OCI-LY1 (cell line): Measurements from ENCODE around the gene BYSL.

Experiments used
- H2AFZ ChIP-seq: fragments of 200-600 bp; sonication (generic), shearing (Covaris generic); 2 replicates; pipeline ENCODE4 v1.6.0; 2014; ENCODE audit warnings: antibody characterized with exemption, mild to moderate bottlenecking, low read length
- H3F3A ChIP-seq: fragments of 200-600 bp; sonication (generic), shearing (Covaris generic); 2 replicates; pipeline ENCODE4 v1.6.0; 2014; ENCODE audit warnings: mild to moderate bottlenecking, antibody characterized with exemption, low read length, moderate library complexity; ENCODE audit not compliant: insufficient read depth
- H3K27ac ChIP-seq: fragments of 200-600 bp; sonication (generic); 2 replicates; pipeline ENCODE4 v1.5.1; 2014; ENCODE audit warnings: low read length, mixed run types, mild to moderate bottlenecking, low read depth; ENCODE audit not compliant: poor library complexity, severe bottlenecking
- H3K27me3 ChIP-seq: fragments of 200-600 bp; sonication (generic); 2 replicates; pipeline ENCODE4 v1.6.0; 2014; ENCODE audit warnings: antibody characterized with exemption, mild to moderate bottlenecking, low read length, moderate library complexity; ENCODE audit not compliant: insufficient read depth
- H3K36me3 ChIP-seq: fragments of 200-600 bp; sonication (generic); 2 replicates; pipeline ENCODE4 v1.6.1; 2014; ENCODE audit warnings: mild to moderate bottlenecking, antibody characterized with exemption, low read length, moderate library complexity, mixed read lengths; ENCODE audit not compliant: insufficient read depth
- H3K4me1 ChIP-seq: fragments of 200-600 bp; sonication (generic); 2 replicates; pipeline ENCODE4 v1.5.1; 2014; ENCODE audit warnings: mild to moderate bottlenecking, low read length, moderate library complexity; ENCODE audit not compliant: insufficient read depth, severe bottlenecking
- H3K4me2 ChIP-seq: fragments of 200-600 bp; sonication (generic), shearing (Covaris generic); 2 replicates; pipeline ENCODE4 v1.6.1; 2014; ENCODE audit warnings: low read length
- H3K4me3 ChIP-seq: fragments of 200-600 bp; sonication (generic); 2 replicates; pipeline ENCODE4 v1.5.1; 2014; ENCODE audit warnings: low read length, low read depth, mild to moderate bottlenecking, mixed read lengths; ENCODE audit not compliant: poor library complexity, severe bottlenecking
- H3K79me2 ChIP-seq: fragments of 200-600 bp; shearing (Covaris generic); 2 replicates; pipeline ENCODE4 v1.6.1; 2016; ENCODE audit warnings: mixed run types, low read length, mixed read lengths; ENCODE audit not compliant: insufficient read depth
- H3K9ac ChIP-seq: fragments of 200-600 bp; sonication (generic), shearing (Covaris generic); 2 replicates; pipeline ENCODE4 v1.6.1; 2014; ENCODE audit warnings: mild to moderate bottlenecking, low read length, mixed read lengths
- H3K9me2 ChIP-seq: fragments of 200-600 bp; sonication (generic), shearing (Covaris generic); 2 replicates; pipeline ENCODE4 v1.6.1; 2014; ENCODE audit warnings: low read depth, mild to moderate bottlenecking, low read length, mixed read lengths
- H3K9me3 ChIP-seq: fragments of 200-600 bp; shearing (Covaris generic); 2 replicates; pipeline ENCODE4 v1.6.1; 2014; ENCODE audit warnings: low read length, mixed read lengths
- H4K20me1 ChIP-seq: fragments of 200-600 bp; sonication (generic), shearing (Covaris generic); 2 replicates; pipeline ENCODE4 v1.6.0; 2016; ENCODE audit warnings: mild to moderate bottlenecking, low read length; ENCODE audit not compliant: insufficient read depth
- CTCF ChIP-seq: fragments of 200-600 bp; sonication (generic), shearing (Covaris generic); IDR thresholded peaks from 2 replicates; pipeline ENCODE4 v1.5.1; 2017; ENCODE audit warnings: mild to moderate bottlenecking, antibody characterized with exemption, low read length, moderate library complexity, mixed read lengths
- EZH2 ChIP-seq: fragments of 200-600 bp; sonication (generic), shearing (Covaris generic); IDR thresholded peaks from 2 replicates; pipeline ENCODE4 v1.8.0; 2017; ENCODE audit warnings: borderline replicate concordance, mixed run types, mild to moderate bottlenecking, antibody characterized with exemption, low read length, moderate library complexity, mixed read lengths

The BYSL gene

GRCh38 chr6:41874741-41875140 is 46.6 kb upstream of the BYSL start:
- no peaks in the 10 kb centered on the region for H3K9me3 ChIP-seq
- H3K4me1 ChIP-seq = peaks cover 8% of the 10 kb centered on the region
- no peak overlapping the region for H3K9ac ChIP-seq
- no peak for TF ChIP-seq CTCF
- no peak for TF ChIP-seq EZH2
- H3K4me2 ChIP-seq = no peak overlapping the region
- H3K27ac ChIP-seq = no peak overlapping the region
- H3F3A ChIP-seq = no peaks in the 10 kb centered on the region
- peaks cover 42% of the 10 kb centered on the region for H3K36me3 ChIP-seq
- no peak overlapping the region for H3K4me3 ChIP-seq
- no peaks in the 10 kb centered on the region for H4K20me1 ChIP-seq
- no peaks in the 10 kb centered on the region for H3K79me2 ChIP-seq
- H3K9me2 ChIP-seq = no peaks in the 10 kb centered on the region
- H2AFZ ChIP-seq = no peak overlapping the region
- no peaks in the 10 kb centered on the region for H3K27me3 ChIP-seq

DNA sequence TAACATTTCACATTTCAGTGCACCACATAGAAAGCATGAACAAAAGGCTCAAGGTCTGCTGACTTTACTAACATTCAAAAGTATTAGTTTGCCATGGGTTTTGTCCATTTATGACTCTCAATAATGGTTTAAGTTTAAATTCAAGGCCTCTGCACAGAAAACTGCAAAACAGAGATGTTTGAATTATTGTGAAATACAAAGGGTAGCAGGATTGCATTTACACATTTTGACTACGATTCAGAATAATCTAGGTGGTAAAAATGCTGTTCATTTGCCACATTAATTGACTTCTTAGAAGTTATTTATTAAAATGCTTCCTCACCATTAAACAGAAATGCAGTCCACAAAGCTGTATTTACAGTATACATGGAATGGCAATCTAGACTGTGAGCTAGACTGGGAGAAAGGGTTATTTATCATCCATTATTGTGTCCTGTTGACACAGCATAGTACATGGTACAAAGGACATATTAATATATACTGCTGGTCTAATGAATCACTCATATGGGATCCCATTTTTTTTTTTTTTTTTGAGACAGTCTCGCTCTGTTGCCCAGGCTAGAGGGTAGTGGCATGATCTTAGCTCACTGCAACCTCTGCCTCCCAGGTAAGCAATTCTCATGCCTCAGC is 44.1 kb upstream of the BYSL start:
- peaks cover under 1% of the 10 kb centered on the region for H3K4me1 ChIP-seq
- H3K9me3 ChIP-seq = no peaks in the 10 kb centered on the region
- H3K4me3 ChIP-seq = no peak overlapping the region
- H3K9me2 ChIP-seq = no peaks in the 10 kb centered on the region
- H3K27ac ChIP-seq = no peak overlapping the region
- H3K4me2 ChIP-seq = no peak overlapping the region
- H3K9ac ChIP-seq = no peak overlapping the region
- no peaks in the 10 kb centered on the region for H3F3A ChIP-seq
- no peaks in the 10 kb centered on the region for H3K79me2 ChIP-seq
- no peaks in the 10 kb centered on the region for H4K20me1 ChIP-seq
- H2AFZ ChIP-seq = no peak overlapping the region
- TF ChIP-seq CTCF = no peak
- TF ChIP-seq EZH2 = no peak
- H3K27me3 ChIP-seq = no peaks in the 10 kb centered on the region
- H3K36me3 ChIP-seq = peaks cover 24% of the 10 kb centered on the region

GRCh38 chr6:41878246-41878645 is 43.1 kb upstream of the BYSL start:
- TF ChIP-seq EZH2 (no peak), CTCF (no peak)
- Histone ChIP-seq H3K9me3 (no peaks in the 10 kb centered on the region), H3K4me3 (no peak overlapping the region), H3K9ac (no peak overlapping the region), H3F3A (no peaks in the 10 kb centered on the region), H3K9me2 (no peaks in the 10 kb centered on the region), H3K36me3 (peaks cover 19% of the 10 kb centered on the region), H3K4me2 (no peak overlapping the region), H3K79me2 (no peaks in the 10 kb centered on the region), H3K4me1 (no peaks in the 10 kb centered on the region), H3K27me3 (no peaks in the 10 kb centered on the region), H4K20me1 (no peaks in the 10 kb centered on the region), H3K27ac (no peak overlapping the region), H2AFZ (no peak overlapping the region)
